ENCODE measurements around the gene NR1H2.
"Not testable (repeated sequence)": the region's sequence is repeated elsewhere in the genome, so short reads cannot be mapped to it uniquely, and the experiment has no call there.

The NR1H2 gene

GRCh38 chr19:50328873-50329145 is 47.4 kb upstream of the NR1H2 start:
- peak; percentile 11 for ATAC-seq (ENCODE audit: low read depth)
- H3K9me3 ChIP-seq (ENCODE audit: severe bottlenecking) = peaks cover 4% of the 10 kb centered on the region
- no peak for TF ChIP-seq CTCF (IDR thresholded peaks at IDR 0.05; ENCODE audit: poor library complexity, severe bottlenecking)
- H3K4me1 ChIP-seq (ENCODE audit: insufficient read depth, poor library complexity, severe bottlenecking) = no peaks in the 10 kb centered on the region
- peak overlapping the region; percentile 21 for H3K4me3 ChIP-seq (ENCODE audit: severe bottlenecking)
- peaks cover 55% of the 10 kb centered on the region for H3K27me3 ChIP-seq (ENCODE audit: insufficient read depth, poor library complexity, severe bottlenecking)
- no peaks in the 10 kb centered on the region for H3K36me3 ChIP-seq (ENCODE audit: low read depth)
- DNase-seq (ENCODE audit: low spot score) = no peak
- no peak overlapping the region for H3K27ac ChIP-seq (ENCODE audit: poor library complexity, severe bottlenecking)

GRCh38 chr19:50329146-50329925 is 46.9 kb upstream of the NR1H2 start, which contains the start of gene KCNC3:
Gene KCNC3, minus strand, starts transcription at chr19:50329377. Its CDS starts 295 bp downstream, at chr19:50329082.
- DNase-seq (ENCODE audit: low spot score) (peak; percentile 98), ATAC-seq (ENCODE audit: low read depth) (peak; percentile 76)
- Histone ChIP-seq H3K27ac (ENCODE audit: poor library complexity, severe bottlenecking) (no peak within 1 kb of the TSS), H3K4me1 (ENCODE audit: insufficient read depth, poor library complexity, severe bottlenecking) (no peaks in the 10 kb centered on the region), H3K27me3 (ENCODE audit: insufficient read depth, poor library complexity, severe bottlenecking) (peaks cover 55% of the 10 kb centered on the region), H3K9me3 (ENCODE audit: severe bottlenecking) (peaks cover 4% of the 10 kb centered on the region), H3K36me3 (ENCODE audit: low read depth) (no peaks in the 10 kb centered on the region), H3K4me3 (ENCODE audit: severe bottlenecking) (peak within 1 kb of the TSS; percentile 21)
- no peak for TF ChIP-seq CTCF (IDR thresholded peaks at IDR 0.05; ENCODE audit: poor library complexity, severe bottlenecking)

- DNase-seq (ENCODE audit: low spot score); H3K4me1 ChIP-seq (ENCODE audit: insufficient read depth, poor library complexity, severe bottlenecking); H3K9me3 ChIP-seq (ENCODE audit: severe bottlenecking); H3K36me3 ChIP-seq (ENCODE audit: low read depth); ATAC-seq (ENCODE audit: low read depth); H3K27ac ChIP-seq (ENCODE audit: poor library complexity, severe bottlenecking): not testable (repeated sequence)
- H3K27me3 ChIP-seq (ENCODE audit: insufficient read depth, poor library complexity, severe bottlenecking) = peaks cover 55% of the 10 kb centered on the region
- H3K4me3 ChIP-seq (ENCODE audit: severe bottlenecking) = peak overlapping the region; percentile 17
Observed at GRCh38 chr19:50329926-50330294, 46.3 kb upstream of the NR1H2 start.

- TF ChIP-seq CTCF (IDR thresholded peaks at IDR 0.05; ENCODE audit: poor library complexity, severe bottlenecking) = no peak
- Histone ChIP-seq H3K4me1 (ENCODE audit: insufficient read depth, poor library complexity, severe bottlenecking) (no peaks in the 10 kb centered on the region), H3K27ac (ENCODE audit: poor library complexity, severe bottlenecking) (no peak overlapping the region), H3K27me3 (ENCODE audit: insufficient read depth, poor library complexity, severe bottlenecking) (peaks cover 55% of the 10 kb centered on the region), H3K36me3 (ENCODE audit: low read depth) (no peaks in the 10 kb centered on the region), H3K4me3 (ENCODE audit: severe bottlenecking) (peak overlapping the region; percentile 16), H3K9me3 (ENCODE audit: severe bottlenecking) (peaks cover 4% of the 10 kb centered on the region)
- no peak for DNase-seq (ENCODE audit: low spot score)
- ATAC-seq (ENCODE audit: low read depth) = peak; percentile 47
Observed at GRCh38 chr19:50330365-50331078, 45.7 kb upstream of the NR1H2 start.

- no peaks in the 10 kb centered on the region for H3K36me3 ChIP-seq (ENCODE audit: low read depth)
- no peak overlapping the region for H3K27ac ChIP-seq (ENCODE audit: poor library complexity, severe bottlenecking)
- peaks cover 2% of the 10 kb centered on the region for H3K9me3 ChIP-seq (ENCODE audit: severe bottlenecking)
- H3K27me3 ChIP-seq (ENCODE audit: insufficient read depth, poor library complexity, severe bottlenecking) = peaks cover 48% of the 10 kb centered on the region
- H3K4me3 ChIP-seq (ENCODE audit: severe bottlenecking) = no peak overlapping the region
- H3K4me1 ChIP-seq (ENCODE audit: insufficient read depth, poor library complexity, severe bottlenecking) = no peaks in the 10 kb centered on the region
- ATAC-seq (ENCODE audit: low read depth) (no peak), DNase-seq (ENCODE audit: low spot score) (no peak)
- no peak for TF ChIP-seq CTCF (IDR thresholded peaks at IDR 0.05; ENCODE audit: poor library complexity, severe bottlenecking)
Observed at GRCh38 chr19:50331221-50331993, 44.9 kb upstream of the NR1H2 start.

All from RWPE2 (cell line).